Heart right ventricle (tissue), 16 donors: Measurements from ENCODE around the gene UPK1A. TPM values are rescaled to one million over a fixed set of nuclear protein-coding genes. Genes with fewer than 3 reads are reported as not detected.

Experiments
- ATAC-seq, 8 donors: fragments of 200-7000 bp; cut with Tn5 transposase; one replicate each; pipeline ENCODE4 v1.9.1; 2020; ENCODE audit warnings: mild to moderate bottlenecking in 8 of 8, moderate library complexity in 8 of 8, moderate number of reproducible peaks in 1 of 8
- DNase-seq, 2 donors: peaks; one replicate each; pipeline ENCODE4 v3.0.0-alpha.2; 2020
- H3K27ac ChIP-seq, 10 donors: fragments of 200-600 bp; sonication (generic) in 2 of 10; one replicate each; pipeline versions ENCODE4 v1.5.0 to v1.8.0; 2020 to 2022; ENCODE audit warnings: mild to moderate bottlenecking in 3 of 10
- H3K27me3 ChIP-seq, 7 donors: fragments of 200-600 bp; one replicate each; pipeline ENCODE4 v1.8.0; 2021 to 2022; ENCODE audit warnings: mild to moderate bottlenecking in 2 of 7
- H3K36me3 ChIP-seq, 9 donors: fragments of 200-600 bp; sonication (generic) in 1 of 9; one replicate each; pipeline versions ENCODE4 v1.5.0 to v1.8.0; 2020 to 2022; ENCODE audit warnings: mild to moderate bottlenecking in 2 of 9
- H3K4me1 ChIP-seq, 9 donors: fragments of 200-600 bp; sonication (generic) in 1 of 9; one replicate each; pipeline versions ENCODE4 v1.5.0 to v1.8.0; 2020 to 2022; ENCODE audit warnings: mild to moderate bottlenecking in 4 of 9
- H3K4me3 ChIP-seq, 10 donors: fragments of 200-600 bp; sonication (generic) in 2 of 10; one replicate each; pipeline versions ENCODE4 v1.5.0 to v1.8.0; 2020 to 2022; ENCODE audit warnings: mild to moderate bottlenecking in 7 of 10, moderate library complexity in 2 of 10
- H3K9me3 ChIP-seq, 11 donors: fragments of 200-600 bp in 10 of 11; sonication (generic) in 2 of 11; one replicate each; pipeline versions ENCODE4 v1.5.0 to v1.8.0; 2013 to 2022; ENCODE audit warnings: mild to moderate bottlenecking in 2 of 11, control low read depth in 1 of 11, moderate library complexity in 1 of 11
- WGBS, 2 donors: extraction: QIAGEN DNeasy Blood & Tissue Kit; methylation state at CpG; one replicate each; pipeline ENCODE4 v1.1.7; 2013; ENCODE audit warnings: inconsistent platforms in 1 of 2; 5-methylcytosine and 5-hydroxymethylcytosine counted together
- intact Hi-C, 10 donors: fragments of 100-400 bp; cut with DNase I; formaldehyde crosslinking; loops; one replicate each; pipeline versions ENCODE4 v1.11.1 to v1.14.2; 2022
- polyA plus RNA-seq, 2 donors: library from polyadenylated mRNA; stranded (reverse); fragments of 200-250 nt; gene quantifications; one replicate each; pipeline ENCODE4 v1.2.3, GENCODE V29; 2013
- total RNA-seq, 10 donors: library from RNA; stranded (reverse); fragmentation: NEBNext Ultra II Directional in 3 of 10; extraction: Animal tissue kit (Norgen Biotek cat#: 25700) in 3 of 10; gene quantifications; one replicate each; pipeline versions ENCODE4 v1.2.1 to v1.2.4, GENCODE V29; 2021 to 2023
- TF ChIP-seq, protein P1 (sequence below), 9 donors: fragments of 200-600 bp; sonication (generic) in 2 of 9; IDR thresholded peaks; one replicate each; pipeline versions ENCODE4 v1.5.0 to v1.8.0; 2021 to 2022; ENCODE audit warnings: antibody characterized with exemption in 9 of 9, mild to moderate bottlenecking in 5 of 9, moderate library complexity in 1 of 9
- donor health status: Arrhythmogenic right ventricular cardiomyopathy.
- donor health status: ischemic (EF 13 %, LVEDD 7.1; RV severe dilation, severe dysfunction).
- donor health status: healthy with polysubstance abuse.
- donor health status: DM: no; HTN: yes; CAD: no.
- donor health status: DM: no; HTN: no; CAD: no.
- donor health status: ischemic (EF 25% LVEDD 6.9; RV normal size, moderate dysfunction).
- donor health status: ischemic (EF 25% LVEDD 5.7; RV mildly dilated, moderate dysfunction).
- donor health status: healthy.
- donor health status: DM: yes; HTN: yes; CAD: no.
- donor health status: Ischemic cardiomyopathy.
- donor health status: ischemic (EF 35%, LVEDD 5.7; RV mildly dilated, moderate dysfunction).
- donor health status: nonischemic (EF 11% LVEDD 7.7; RV severe dilation, severe dysfunction).
- donor health status: DM: yes; HTN: yes; CAD: no.
- donor health status: PGD.
- donor health status: ischemic (EF 29% LVEDD 5.4; RV normal size, mild dysfunction).
- donor health status: nonischemic (EF 23%, LVEDD 6.1; RV moderate dilation, normal function).

Gene UPK1A
- total and polyA plus RNA-seq, 12 donors, result 0.03 to 0.38 TPM; not detected in 10

DNA sequence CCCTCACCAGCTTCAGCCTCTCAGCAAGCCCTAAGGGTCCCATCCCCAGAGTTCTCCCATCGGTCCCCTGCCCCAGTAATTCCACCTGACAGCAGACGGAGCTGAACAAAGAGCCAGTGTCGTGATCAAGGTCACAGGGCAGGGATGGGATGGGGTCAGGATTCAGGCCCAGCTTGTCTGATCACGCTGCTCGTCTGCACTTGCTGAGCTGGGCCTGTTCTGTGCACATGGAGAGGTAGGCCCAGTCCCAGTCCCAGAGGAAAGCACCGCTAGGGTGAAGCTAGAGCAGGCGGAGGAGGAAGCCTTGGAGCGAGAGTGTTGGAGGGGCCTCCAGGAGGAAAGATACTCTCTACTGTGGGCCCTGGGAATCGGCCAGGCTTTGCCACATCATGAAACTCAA, 44.6 kb upstream of the UPK1A start:
- TF ChIP-seq, protein P1, sequence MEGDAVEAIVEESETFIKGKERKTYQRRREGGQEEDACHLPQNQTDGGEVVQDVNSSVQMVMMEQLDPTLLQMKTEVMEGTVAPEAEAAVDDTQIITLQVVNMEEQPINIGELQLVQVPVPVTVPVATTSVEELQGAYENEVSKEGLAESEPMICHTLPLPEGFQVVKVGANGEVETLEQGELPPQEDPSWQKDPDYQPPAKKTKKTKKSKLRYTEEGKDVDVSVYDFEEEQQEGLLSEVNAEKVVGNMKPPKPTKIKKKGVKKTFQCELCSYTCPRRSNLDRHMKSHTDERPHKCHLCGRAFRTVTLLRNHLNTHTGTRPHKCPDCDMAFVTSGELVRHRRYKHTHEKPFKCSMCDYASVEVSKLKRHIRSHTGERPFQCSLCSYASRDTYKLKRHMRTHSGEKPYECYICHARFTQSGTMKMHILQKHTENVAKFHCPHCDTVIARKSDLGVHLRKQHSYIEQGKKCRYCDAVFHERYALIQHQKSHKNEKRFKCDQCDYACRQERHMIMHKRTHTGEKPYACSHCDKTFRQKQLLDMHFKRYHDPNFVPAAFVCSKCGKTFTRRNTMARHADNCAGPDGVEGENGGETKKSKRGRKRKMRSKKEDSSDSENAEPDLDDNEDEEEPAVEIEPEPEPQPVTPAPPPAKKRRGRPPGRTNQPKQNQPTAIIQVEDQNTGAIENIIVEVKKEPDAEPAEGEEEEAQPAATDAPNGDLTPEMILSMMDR (IDR thresholded peaks at IDR 0.05), result no peak
- no peak for DNase-seq
- 93 to 95% methylated on average over 9 of the region's 9 CpGs for WGBS, 2 donors
- no peak for ATAC-seq
- Histone ChIP-seq H3K4me1 (no peaks in the 10 kb centered on the region), H3K36me3 (peaks cover 0 to 37% (median 0%) of the 10 kb centered on the region in 9 donors), H3K4me3 (no peak overlapping the region), H3K9me3 (no peaks in the 10 kb centered on the region), H3K27me3 (no peaks in the 10 kb centered on the region), H3K27ac (no peak overlapping the region)
- intact Hi-C loops, result no loop called here

DNA sequence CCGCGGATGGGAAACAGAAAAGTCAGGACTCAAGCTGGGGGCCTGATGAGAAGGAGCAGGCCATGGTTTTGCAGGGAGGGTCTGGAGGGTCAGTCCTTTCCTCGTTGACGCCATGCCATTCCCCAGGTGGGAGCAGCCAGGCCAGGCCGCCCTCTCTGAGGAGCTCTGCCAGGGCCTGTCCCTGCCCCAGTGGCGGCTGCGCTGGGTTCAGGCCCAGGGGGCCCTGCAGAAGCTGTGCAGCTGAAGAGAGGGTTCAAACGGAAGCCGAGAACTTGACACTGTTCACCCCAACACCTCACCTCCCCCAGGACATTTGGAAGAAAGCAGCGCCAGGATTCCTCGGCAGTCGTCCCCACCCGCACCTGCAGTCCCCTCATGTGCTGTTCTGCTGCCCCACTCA, 43.6 kb upstream of the UPK1A start:
- DNase-seq (no peak), ATAC-seq (no peak)
- TF ChIP-seq, protein P1 (IDR thresholded peaks at IDR 0.05), result no peak
- Histone ChIP-seq H3K27ac (no peak overlapping the region), H3K9me3 (no peaks in the 10 kb centered on the region), H3K4me1 (peaks cover 0 to 3% (median 0%) of the 10 kb centered on the region in 9 donors), H3K27me3 (no peaks in the 10 kb centered on the region), H3K4me3 (no peak overlapping the region), H3K36me3 (peaks cover 0 to 26% (median 0%) of the 10 kb centered on the region in 9 donors)
- 90 to 91% methylated on average over 12 to 13 of the region's 13 CpGs for WGBS, 2 donors
- intact Hi-C loops, result no loop called here

DNA sequence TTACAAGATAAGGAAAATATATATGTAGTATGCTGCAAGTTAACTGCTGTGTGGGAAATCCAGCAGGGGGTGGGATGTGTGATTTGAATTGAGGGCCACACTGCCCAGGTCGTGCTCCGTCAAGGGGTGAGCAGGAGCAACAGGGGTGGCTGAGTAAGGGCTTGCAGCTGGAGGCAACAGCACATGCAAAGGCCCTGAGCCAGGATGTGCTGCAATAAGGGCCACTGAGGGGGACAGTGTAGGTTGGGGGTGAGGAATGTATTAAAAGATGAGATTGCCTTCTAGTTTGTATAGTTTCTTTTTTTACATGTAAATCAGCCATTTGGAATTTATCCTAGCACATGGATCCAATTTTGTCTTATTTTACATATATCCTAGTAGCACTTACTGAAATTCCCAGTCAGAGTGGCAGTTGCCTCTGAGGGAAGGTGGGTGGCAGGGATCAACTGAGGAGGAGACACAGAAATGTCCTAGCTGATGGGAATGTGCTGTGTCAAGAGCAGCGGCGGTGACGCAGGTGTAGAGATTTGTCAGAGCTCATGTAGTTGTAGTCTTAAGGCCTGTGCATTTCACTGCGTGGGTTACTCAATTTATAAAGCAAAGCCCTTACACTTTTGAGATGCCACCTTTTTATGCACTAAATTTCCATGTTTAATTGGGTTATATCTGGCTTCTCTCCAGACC, 42.8 kb upstream of the UPK1A start:
- Histone ChIP-seq H3K27me3 (no peaks in the 10 kb centered on the region), H3K4me3 (no peak overlapping the region), H3K27ac (no peak overlapping the region), H3K9me3 (no peaks in the 10 kb centered on the region), H3K4me1 (peaks cover 0 to 10% (median 7%) of the 10 kb centered on the region in 9 donors), H3K36me3 (peaks cover 0 to 19% (median 0%) of the 10 kb centered on the region in 9 donors)
- intact Hi-C loops, result no loop called here
- DNase-seq (no peak), ATAC-seq (no peak)
- WGBS, 2 donors, result 89 to 91% methylated on average over 6 of the region's 6 CpGs
- TF ChIP-seq, protein P1 (IDR thresholded peaks at IDR 0.05), result no peak

DNA sequence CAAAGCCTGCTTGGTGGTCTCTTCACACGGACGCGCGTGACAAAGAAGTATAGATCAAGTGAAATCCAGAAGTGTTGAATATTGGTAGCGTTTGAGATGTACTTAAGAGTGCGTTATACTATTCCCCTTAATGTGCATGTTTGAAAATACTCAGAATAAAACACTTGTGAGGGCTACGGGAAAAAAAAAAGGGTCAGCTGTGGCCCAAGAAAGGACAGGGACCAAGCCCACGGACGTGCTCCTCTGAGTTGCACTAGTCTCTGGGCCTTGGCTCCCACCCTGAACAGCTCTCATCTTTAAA, 38.1 kb upstream of the UPK1A start:
- TF ChIP-seq, protein P1 (IDR thresholded peaks at IDR 0.05), result no peak
- Histone ChIP-seq H3K36me3 (peaks cover 0 to 34% (median 24%) of the 10 kb centered on the region in 9 donors), H3K27me3 (no peaks in the 10 kb centered on the region), H3K27ac (peak overlapping the region; percentile 53 to 97 (median 93)), H3K4me3 (peak overlapping the region; percentile 50 to 99 (median 90)), H3K9me3 (no peaks in the 10 kb centered on the region), H3K4me1 (peaks cover 3 to 24% (median 19%) of the 10 kb centered on the region in 9 donors)
- intact Hi-C loops, result no loop called here
- no peak for ATAC-seq
- no peak for DNase-seq
- WGBS, 2 donors, result 10% methylated on average over 9 of the region's 9 CpGs
